Activated T-cell treated with anti-CD3 and anti-CD28 coated beads, Interleukin-2, amount 50 U/mL, for 24 hours (primary cell): ENCODE results near the gene LARGE1.

ENCODE experiments used
- DNase-seq: peaks from one replicate; pipeline ENCODE4 v3.0.0-alpha.2; 2020
- H3K27ac Mint-ChIP-seq: 2 replicates; pipeline ENCODE4 v1.8.0; 2020; ENCODE audit warnings: mild to moderate bottlenecking, mixed read lengths
- H3K27me3 Mint-ChIP-seq: 2 replicates; pipeline ENCODE4 v1.8.0; 2020; ENCODE audit warnings: mixed read lengths
- H3K36me3 Mint-ChIP-seq: 2 replicates; pipeline ENCODE4 v1.8.0; 2020; ENCODE audit warnings: low read depth, mixed read lengths
- H3K4me1 Mint-ChIP-seq: 2 replicates; pipeline ENCODE4 v1.8.0; 2020; ENCODE audit warnings: low read depth, mixed read lengths
- H3K4me3 Mint-ChIP-seq: 2 replicates; pipeline ENCODE4 v1.8.0; 2020; ENCODE audit warnings: mild to moderate bottlenecking, moderate library complexity, mixed read lengths
- H3K9me3 Mint-ChIP-seq: 2 replicates; pipeline ENCODE4 v1.8.0; 2020; ENCODE audit warnings: mixed read lengths

Gene LARGE1

GRCh38 chr22:33680632-33681031 lies 239.6 kb downstream of the LARGE1 start:
- H3K36me3 Mint-ChIP-seq = no peaks in the 10 kb centered on the region
- H3K9me3 Mint-ChIP-seq = peaks cover 8% of the 10 kb centered on the region
- H3K4me3 Mint-ChIP-seq = no peak overlapping the region
- no peak for DNase-seq
- no peak overlapping the region for H3K27ac Mint-ChIP-seq
- no peaks in the 10 kb centered on the region for H3K27me3 Mint-ChIP-seq
- no peaks in the 10 kb centered on the region for H3K4me1 Mint-ChIP-seq

- Mint-ChIP-seq H3K27me3 (no peaks in the 10 kb centered on the region), H3K36me3 (no peaks in the 10 kb centered on the region), H3K27ac (no peak overlapping the region), H3K4me3 (no peak overlapping the region), H3K9me3 (peaks cover 15% of the 10 kb centered on the region), H3K4me1 (no peaks in the 10 kb centered on the region)
- DNase-seq = no peak
Observed at GRCh38 chr22:33678523-33678922, 241.8 kb downstream of the LARGE1 start.

- no peaks in the 10 kb centered on the region for H3K27me3 Mint-ChIP-seq
- no peak for DNase-seq
- H3K36me3 Mint-ChIP-seq = no peaks in the 10 kb centered on the region
- peaks cover 19% of the 10 kb centered on the region for H3K9me3 Mint-ChIP-seq
- H3K4me3 Mint-ChIP-seq = no peak overlapping the region
- H3K27ac Mint-ChIP-seq = no peak overlapping the region
- H3K4me1 Mint-ChIP-seq = no peaks in the 10 kb centered on the region
Observed at GRCh38 chr22:33677536-33677935, 242.7 kb downstream of the LARGE1 start.

GRCh38 chr22:33674357-33674756 lies 245.9 kb downstream of the LARGE1 start:
- Mint-ChIP-seq H3K4me3 (no peak overlapping the region), H3K9me3 (peaks cover 16% of the 10 kb centered on the region)

GRCh38 chr22:33669746-33670145 lies 250.5 kb downstream of the LARGE1 start:
- Mint-ChIP-seq H3K36me3 (no peaks in the 10 kb centered on the region), H3K27ac (no peak overlapping the region), H3K4me3 (no peak overlapping the region), H3K4me1 (no peaks in the 10 kb centered on the region), H3K9me3 (peaks cover 13% of the 10 kb centered on the region), H3K27me3 (no peaks in the 10 kb centered on the region)
- no peak for DNase-seq

More at GRCh38 chr22:33674357-33674756, 245.9 kb downstream of the LARGE1 start:
- no peak for DNase-seq
- Mint-ChIP-seq H3K36me3 (no peaks in the 10 kb centered on the region), H3K4me1 (no peaks in the 10 kb centered on the region), H3K27ac (no peak overlapping the region), H3K27me3 (no peaks in the 10 kb centered on the region)

GRCh38 chr22:33666961-33667619 lies 253.2 kb downstream of the LARGE1 start:
- DNase-seq = no peak
- H3K9me3 Mint-ChIP-seq = peaks cover 3% of the 10 kb centered on the region
- H3K4me3 Mint-ChIP-seq = no peak overlapping the region
- no peaks in the 10 kb centered on the region for H3K27me3 Mint-ChIP-seq
- no peaks in the 10 kb centered on the region for H3K36me3 Mint-ChIP-seq
- H3K27ac Mint-ChIP-seq = no peak overlapping the region
- no peaks in the 10 kb centered on the region for H3K4me1 Mint-ChIP-seq

GRCh38 chr22:33666279-33666960 lies 253.9 kb downstream of the LARGE1 start:
- no peak for DNase-seq
- peaks cover 3% of the 10 kb centered on the region for H3K9me3 Mint-ChIP-seq

GRCh38 chr22:33659448-33659847 lies 260.8 kb downstream of the LARGE1 start:
- Mint-ChIP-seq H3K9me3 (peaks cover 24% of the 10 kb centered on the region), H3K4me3 (no peak overlapping the region), H3K27ac (no peak overlapping the region)

More at GRCh38 chr22:33666279-33666960, 253.9 kb downstream of the LARGE1 start:
- Mint-ChIP-seq H3K4me3 (no peak overlapping the region), H3K4me1 (no peaks in the 10 kb centered on the region), H3K27me3 (no peaks in the 10 kb centered on the region), H3K36me3 (no peaks in the 10 kb centered on the region), H3K27ac (no peak overlapping the region)

GRCh38 chr22:33658775-33659174 lies 261.5 kb downstream of the LARGE1 start:
- DNase-seq = no peak
- H3K27me3 Mint-ChIP-seq = no peaks in the 10 kb centered on the region
- no peak overlapping the region for H3K4me3 Mint-ChIP-seq
- H3K27ac Mint-ChIP-seq = no peak overlapping the region
- no peaks in the 10 kb centered on the region for H3K4me1 Mint-ChIP-seq
- H3K36me3 Mint-ChIP-seq = no peaks in the 10 kb centered on the region
- peaks cover 22% of the 10 kb centered on the region for H3K9me3 Mint-ChIP-seq

More at GRCh38 chr22:33659448-33659847, 260.8 kb downstream of the LARGE1 start:
- no peaks in the 10 kb centered on the region for H3K4me1 Mint-ChIP-seq
- no peaks in the 10 kb centered on the region for H3K27me3 Mint-ChIP-seq
- DNase-seq = no peak
- H3K36me3 Mint-ChIP-seq = no peaks in the 10 kb centered on the region

GRCh38 chr22:33657670-33658069 lies 262.6 kb downstream of the LARGE1 start:
- Mint-ChIP-seq H3K4me1 (no peaks in the 10 kb centered on the region), H3K36me3 (no peaks in the 10 kb centered on the region), H3K9me3 (peaks cover 22% of the 10 kb centered on the region), H3K27me3 (no peaks in the 10 kb centered on the region), H3K27ac (no peak overlapping the region), H3K4me3 (no peak overlapping the region)
- DNase-seq = no peak

GRCh38 chr22:33656808-33657628 lies 263.3 kb downstream of the LARGE1 start:
- DNase-seq = no peak
- Mint-ChIP-seq H3K36me3 (no peaks in the 10 kb centered on the region), H3K4me1 (no peaks in the 10 kb centered on the region), H3K9me3 (peaks cover 22% of the 10 kb centered on the region), H3K27ac (no peak overlapping the region), H3K4me3 (no peak overlapping the region), H3K27me3 (no peaks in the 10 kb centered on the region)

- Mint-ChIP-seq H3K4me1 (no peaks in the 10 kb centered on the region), H3K27me3 (no peaks in the 10 kb centered on the region), H3K27ac (no peak overlapping the region), H3K36me3 (no peaks in the 10 kb centered on the region), H3K4me3 (no peak overlapping the region), H3K9me3 (peaks cover 33% of the 10 kb centered on the region)
- DNase-seq = no peak
Observed at GRCh38 chr22:33654173-33654895, 265.9 kb downstream of the LARGE1 start.

- Mint-ChIP-seq H3K36me3 (no peaks in the 10 kb centered on the region), H3K4me3 (no peak overlapping the region), H3K4me1 (no peaks in the 10 kb centered on the region), H3K27me3 (no peaks in the 10 kb centered on the region), H3K9me3 (peaks cover 36% of the 10 kb centered on the region), H3K27ac (no peak overlapping the region)
- no peak for DNase-seq
Observed at GRCh38 chr22:33653532-33654063, 266.7 kb downstream of the LARGE1 start.

- no peaks in the 10 kb centered on the region for H3K27me3 Mint-ChIP-seq
- DNase-seq = no peak
- H3K4me1 Mint-ChIP-seq = no peaks in the 10 kb centered on the region
- peaks cover 31% of the 10 kb centered on the region for H3K9me3 Mint-ChIP-seq
- H3K27ac Mint-ChIP-seq = no peak overlapping the region
- H3K36me3 Mint-ChIP-seq = no peaks in the 10 kb centered on the region
- H3K4me3 Mint-ChIP-seq = no peak overlapping the region
Observed at GRCh38 chr22:33652615-33653014, 267.7 kb downstream of the LARGE1 start.
